Upper lobe of left lung (tissue), 6 donors: Measurements from ENCODE around the gene TREH. TPM values are rescaled to one million over a fixed set of nuclear protein-coding genes. Genes with fewer than 3 reads are reported as not detected.
"Not testable (repeated sequence)": the region's sequence is repeated elsewhere in the genome, so short reads cannot be mapped to it uniquely, and the experiment has no call there.

ENCODE experiments used
- ATAC-seq, 2 donors: fragments of 200-7000 bp; cut with Tn5 transposase; one replicate each; pipeline ENCODE4 v1.9.1; 2022; ENCODE audit warnings: mild to moderate bottlenecking in 2 of 2, moderate library complexity in 2 of 2; ENCODE audit not compliant: low FRiP score in 2 of 2
- DNase-seq, 2 donors: peaks; one replicate each; pipeline ENCODE4 v3.0.0-alpha.2; 2019 to 2020
- H3K27ac ChIP-seq, 4 donors: fragments of 200-600 bp; sonication (generic); one replicate each; pipeline ENCODE4 v1.5.1; 2016 to 2019
- H3K27me3 ChIP-seq, 4 donors: fragments of 200-600 bp; sonication (generic); one replicate each; pipeline ENCODE4 v1.5.1; 2017 to 2019
- H3K36me3 ChIP-seq, 4 donors: fragments of 200-600 bp; sonication (generic); one replicate each; pipeline ENCODE4 v1.5.1; 2016 to 2019
- H3K4me1 ChIP-seq, 4 donors: fragments of 200-600 bp; sonication (generic); one replicate each; pipeline ENCODE4 v1.5.1; 2018 to 2019
- H3K4me3 ChIP-seq, 4 donors: fragments of 200-600 bp; sonication (generic); one replicate each; pipeline ENCODE4 v1.5.1; 2017 to 2019; ENCODE audit warnings: mild to moderate bottlenecking in 2 of 4, moderate library complexity in 1 of 4
- H3K9me3 ChIP-seq, 4 donors: fragments of 200-600 bp; sonication (generic); one replicate each; pipeline ENCODE4 v1.5.1; 2018 to 2019
- EP300 ChIP-seq, 4 donors: sonication (generic); formaldehyde crosslinking; IDR thresholded peaks; one replicate each; pipeline ENCODE4 v1.5.1; 2017; ENCODE audit warnings: antibody characterized with exemption in 4 of 4, control low read depth in 2 of 4
- POLR2A ChIP-seq, 4 donors: fragments of 450-650 bp; IDR thresholded peaks; one replicate each; pipeline ENCODE4 v1.5.1; 2016 to 2017; ENCODE audit warnings: antibody characterized with exemption in 4 of 4, mild to moderate bottlenecking in 2 of 4
- POLR2AphosphoS5 ChIP-seq, 2 donors: sonication (generic); formaldehyde crosslinking; IDR thresholded peaks; one replicate each; pipeline ENCODE4 v1.5.1; 2017; ENCODE audit warnings: antibody characterized with exemption in 2 of 2
- WGBS, 2 donors: methylation state at CpG; one replicate each; pipeline ENCODE4 v1.1.5; 2017 to 2018; 5-methylcytosine and 5-hydroxymethylcytosine counted together
- total RNA-seq, 6 donors: library from RNA; depleted of rRNA in 4 of 6; stranded (reverse); fragments of >200 nt in 4 of 6; gene quantifications; one replicate each; pipeline versions ENCODE4 v1.1.0 to v1.2.1, GENCODE V29; 2016 to 2021
- TF ChIP-seq, protein P1 (sequence below), 6 experiments: fragments of 450-650 bp in 4 of 6; fragments of 200-600 bp in 2 of 6; sonication (generic) in 2 of 6; IDR thresholded peaks; one replicate each; pipeline ENCODE4 v1.5.1; 2016 to 2019; ENCODE audit warnings: antibody characterized with exemption in 6 of 6
- donor health status: DM: no; HTN: no; CAD: no; lungs with moderate emphysema.
- donor health status: DM: no; HTN: yes; CAD: no; lungs with severe emphysema.

Gene TREH, protein sequence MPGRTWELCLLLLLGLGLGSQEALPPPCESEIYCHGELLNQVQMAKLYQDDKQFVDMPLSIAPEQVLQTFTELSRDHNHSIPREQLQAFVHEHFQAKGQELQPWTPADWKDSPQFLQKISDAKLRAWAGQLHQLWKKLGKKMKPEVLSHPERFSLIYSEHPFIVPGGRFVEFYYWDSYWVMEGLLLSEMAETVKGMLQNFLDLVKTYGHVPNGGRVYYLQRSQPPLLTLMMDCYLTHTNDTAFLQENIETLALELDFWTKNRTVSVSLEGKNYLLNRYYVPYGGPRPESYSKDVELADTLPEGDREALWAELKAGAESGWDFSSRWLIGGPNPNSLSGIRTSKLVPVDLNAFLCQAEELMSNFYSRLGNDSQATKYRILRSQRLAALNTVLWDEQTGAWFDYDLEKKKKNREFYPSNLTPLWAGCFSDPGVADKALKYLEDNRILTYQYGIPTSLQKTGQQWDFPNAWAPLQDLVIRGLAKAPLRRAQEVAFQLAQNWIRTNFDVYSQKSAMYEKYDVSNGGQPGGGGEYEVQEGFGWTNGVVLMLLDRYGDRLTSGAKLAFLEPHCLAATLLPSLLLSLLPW
- 1 to 10 TPM in 1 of 6 donors, under 1 TPM in 2, not detected in 3; 0.17 to 1.0 (median 0.89) TPM for total RNA-seq

DNA sequence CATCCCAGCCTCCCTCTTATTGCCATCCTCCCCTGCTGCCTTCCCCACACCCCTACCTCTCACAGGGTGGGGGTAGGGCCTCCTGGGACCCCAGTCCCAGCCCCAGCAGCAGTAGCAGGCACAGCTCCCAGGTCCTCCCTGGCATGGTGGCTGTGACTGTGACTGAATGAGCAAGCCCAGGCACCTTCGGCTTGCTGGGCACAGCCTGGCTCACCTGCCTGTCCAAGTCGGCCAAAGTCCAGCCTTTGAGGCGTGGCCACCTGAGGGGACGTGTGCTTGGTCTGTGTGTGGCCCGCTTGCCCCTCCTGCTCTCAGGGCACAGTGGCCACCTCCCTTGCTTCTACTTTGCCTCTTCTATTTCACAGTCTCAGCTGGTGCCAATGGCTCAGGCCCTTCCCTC is at the start of gene TREH:
Gene TREH, minus strand, starts transcription at position 168 of the 400 bp plus-strand sequence. Its CDS starts 23 bp downstream, at position 145.
- H3K36me3 ChIP-seq, result no peaks in the 10 kb centered on the region
- WGBS, 2 donors, result 77 to 94% methylated on average over 3 to 5 of the region's 5 CpGs
- no peak within 1 kb of the TSS for H3K4me3 ChIP-seq
- no peak within 1 kb of the TSS for H3K27ac ChIP-seq
- ATAC-seq (peak; percentile 12 to 20), DNase-seq (no peak)
- no peaks in the 10 kb centered on the region for H3K4me1 ChIP-seq
- TF ChIP-seq, protein P1, sequence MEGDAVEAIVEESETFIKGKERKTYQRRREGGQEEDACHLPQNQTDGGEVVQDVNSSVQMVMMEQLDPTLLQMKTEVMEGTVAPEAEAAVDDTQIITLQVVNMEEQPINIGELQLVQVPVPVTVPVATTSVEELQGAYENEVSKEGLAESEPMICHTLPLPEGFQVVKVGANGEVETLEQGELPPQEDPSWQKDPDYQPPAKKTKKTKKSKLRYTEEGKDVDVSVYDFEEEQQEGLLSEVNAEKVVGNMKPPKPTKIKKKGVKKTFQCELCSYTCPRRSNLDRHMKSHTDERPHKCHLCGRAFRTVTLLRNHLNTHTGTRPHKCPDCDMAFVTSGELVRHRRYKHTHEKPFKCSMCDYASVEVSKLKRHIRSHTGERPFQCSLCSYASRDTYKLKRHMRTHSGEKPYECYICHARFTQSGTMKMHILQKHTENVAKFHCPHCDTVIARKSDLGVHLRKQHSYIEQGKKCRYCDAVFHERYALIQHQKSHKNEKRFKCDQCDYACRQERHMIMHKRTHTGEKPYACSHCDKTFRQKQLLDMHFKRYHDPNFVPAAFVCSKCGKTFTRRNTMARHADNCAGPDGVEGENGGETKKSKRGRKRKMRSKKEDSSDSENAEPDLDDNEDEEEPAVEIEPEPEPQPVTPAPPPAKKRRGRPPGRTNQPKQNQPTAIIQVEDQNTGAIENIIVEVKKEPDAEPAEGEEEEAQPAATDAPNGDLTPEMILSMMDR (IDR thresholded peaks at IDR 0.05), result no peak
- no peak for TF ChIP-seq EP300 (IDR thresholded peaks at IDR 0.05)
- no peak for TF ChIP-seq POLR2AphosphoS5 (IDR thresholded peaks at IDR 0.05)
- no peak for TF ChIP-seq POLR2A (IDR thresholded peaks at IDR 0.05)
- H3K27me3 ChIP-seq, result no peaks in the 10 kb centered on the region
- no peaks in the 10 kb centered on the region for H3K9me3 ChIP-seq

DNA sequence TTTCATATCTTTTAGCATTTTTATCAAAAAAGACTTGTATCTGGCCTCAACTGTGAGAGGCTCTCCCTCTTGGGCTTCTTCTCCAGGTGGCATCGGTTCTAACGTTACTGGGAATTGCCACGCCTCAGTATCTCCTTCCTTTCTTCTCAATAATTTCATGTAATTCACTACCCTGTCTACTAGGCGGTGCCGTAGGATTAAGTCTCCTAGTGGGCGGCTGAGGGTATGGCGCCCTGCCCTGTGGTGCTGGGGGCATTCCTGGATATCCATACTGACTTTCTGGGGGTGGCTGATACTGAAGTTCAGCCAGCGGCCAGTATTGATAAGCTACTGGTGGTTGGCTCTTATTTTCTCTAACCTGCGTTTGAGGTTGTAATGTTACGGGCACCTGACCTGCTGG is 48.7 kb upstream of the TREH start:
- H3K27me3 ChIP-seq, ATAC-seq, H3K9me3 ChIP-seq, DNase-seq, H3K27ac ChIP-seq, H3K4me1 ChIP-seq, H3K4me3 ChIP-seq, H3K36me3 ChIP-seq: not testable (repeated sequence)
- WGBS, 2 donors, result 84 to 88% methylated on average over 10 of the region's 10 CpGs

DNA sequence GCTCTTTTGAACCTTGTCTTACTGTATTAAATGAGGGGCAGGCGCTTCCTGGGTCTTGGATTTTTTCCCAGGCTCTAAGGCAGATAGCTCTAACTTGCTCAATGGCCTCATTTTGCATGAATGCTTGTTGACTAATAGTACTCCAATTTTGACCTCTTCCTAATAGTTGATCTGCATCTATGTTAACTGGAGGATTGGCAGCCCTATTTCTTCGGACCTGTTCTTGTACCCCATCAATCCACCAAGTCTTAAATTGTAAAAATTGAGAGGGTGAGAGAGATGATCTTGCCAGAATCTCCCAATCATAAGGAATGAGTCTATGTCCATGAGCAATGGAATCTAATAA is 48.2 kb upstream of the TREH start:
- ATAC-seq, H3K9me3 ChIP-seq, H3K4me1 ChIP-seq, H3K27me3 ChIP-seq, H3K27ac ChIP-seq, H3K4me3 ChIP-seq, DNase-seq, H3K36me3 ChIP-seq: not testable (repeated sequence)
- WGBS, 2 donors, result 43 to 69% methylated on average over 2 of the region's 2 CpGs

DNA sequence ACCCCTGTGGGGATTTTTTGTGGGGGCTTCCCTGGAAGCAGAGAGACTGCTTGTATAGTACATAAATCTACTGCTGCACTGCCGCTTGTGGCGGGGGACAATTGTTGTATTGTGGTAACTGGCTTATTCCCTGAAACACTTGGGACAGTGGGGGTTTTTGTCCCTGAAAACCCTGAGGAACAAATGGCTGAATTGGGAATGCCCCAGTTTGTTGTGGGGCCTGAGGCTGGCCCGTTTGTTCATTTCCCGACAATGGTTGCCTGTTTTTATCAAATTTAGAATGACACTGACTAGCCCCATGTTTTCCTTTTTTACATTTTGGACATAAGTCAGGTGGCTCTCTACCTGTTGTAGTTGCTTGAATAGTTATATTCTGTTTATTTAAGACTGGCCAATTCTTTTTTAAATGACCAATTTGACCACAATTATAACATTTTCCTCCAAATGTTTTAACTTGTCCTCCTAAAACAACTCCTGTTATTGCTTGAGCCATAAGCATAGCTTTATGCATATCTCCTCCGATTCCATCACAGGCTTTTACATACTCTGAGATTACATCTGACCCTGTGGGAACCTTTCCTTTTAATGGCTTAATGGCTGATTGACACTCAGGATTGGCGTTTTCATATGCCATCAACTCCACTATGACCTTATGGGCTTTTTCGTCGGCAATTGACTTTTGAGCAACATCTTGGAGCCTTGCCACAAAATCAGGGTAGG is 47.7 kb upstream of the TREH start:
- H3K36me3 ChIP-seq, H3K9me3 ChIP-seq, H3K27me3 ChIP-seq, H3K4me3 ChIP-seq, ATAC-seq, H3K27ac ChIP-seq, DNase-seq, H3K4me1 ChIP-seq: not testable (repeated sequence)
- 52 to 54% methylated on average over 6 of the region's 8 CpGs for WGBS, 2 donors

DNA sequence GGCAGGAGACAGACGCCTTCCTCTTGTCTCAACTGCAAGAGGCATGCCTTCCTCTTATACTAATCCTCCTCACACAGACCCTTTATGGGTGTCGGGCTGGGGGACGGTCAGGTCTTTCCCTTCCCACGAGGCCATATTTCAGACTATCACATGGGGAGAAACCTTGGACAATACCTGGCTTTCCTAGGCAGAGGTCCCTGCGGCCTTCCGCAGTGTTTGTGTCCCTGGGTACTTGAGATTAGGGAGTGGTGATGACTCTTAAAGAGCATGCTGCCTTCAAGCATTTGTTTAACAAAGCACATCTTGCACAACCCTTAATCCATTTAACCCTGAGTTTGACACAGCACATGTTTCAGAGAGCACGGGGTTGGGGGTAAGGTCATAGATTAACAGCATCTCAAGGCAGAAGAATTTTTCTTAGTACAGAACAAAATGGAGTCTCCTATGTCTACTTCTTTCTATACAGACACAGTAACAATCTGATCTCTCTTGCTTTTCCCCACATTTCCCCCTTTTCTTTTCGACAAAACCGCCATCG is 42.1 kb upstream of the TREH start:
- ATAC-seq, DNase-seq: not testable (repeated sequence)
- 82 to 83% methylated on average over 3 to 4 of the region's 10 CpGs for WGBS, 2 donors

DNA sequence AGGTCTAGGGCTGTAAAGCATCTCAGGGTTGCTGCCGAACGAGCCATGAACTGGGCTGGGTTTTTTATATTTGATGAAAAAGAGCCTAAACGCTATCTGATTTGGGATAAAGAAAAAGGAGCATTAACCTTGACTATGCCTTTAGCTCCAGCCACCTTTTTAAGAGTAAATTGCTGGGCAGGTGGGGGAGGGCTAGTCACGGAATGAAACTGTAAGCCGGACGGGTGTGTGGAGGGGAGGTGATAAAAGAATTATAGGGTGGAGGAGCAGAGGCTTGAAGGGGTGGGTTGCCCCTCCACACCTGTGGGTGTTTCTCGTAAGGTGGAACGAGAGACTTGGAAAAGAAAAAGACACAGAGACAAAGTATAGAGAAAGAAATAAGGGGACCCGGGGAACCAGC is 41.3 kb upstream of the TREH start:
- peak overlapping the region in 2 of 4 donors; percentile 51 to 61 for H3K27ac ChIP-seq
- not testable (repeated sequence) for H3K9me3 ChIP-seq

More for the DNA sequence above, 42.1 kb upstream of the TREH start:
- not testable (repeated sequence) for H3K4me3 ChIP-seq, H3K9me3 ChIP-seq, H3K36me3 ChIP-seq, H3K27me3 ChIP-seq, H3K4me1 ChIP-seq, H3K27ac ChIP-seq
- TF ChIP-seq POLR2AphosphoS5 (IDR thresholded peaks at IDR 0.05), result peak in 1 of 2 donors; percentile 20

DNA sequence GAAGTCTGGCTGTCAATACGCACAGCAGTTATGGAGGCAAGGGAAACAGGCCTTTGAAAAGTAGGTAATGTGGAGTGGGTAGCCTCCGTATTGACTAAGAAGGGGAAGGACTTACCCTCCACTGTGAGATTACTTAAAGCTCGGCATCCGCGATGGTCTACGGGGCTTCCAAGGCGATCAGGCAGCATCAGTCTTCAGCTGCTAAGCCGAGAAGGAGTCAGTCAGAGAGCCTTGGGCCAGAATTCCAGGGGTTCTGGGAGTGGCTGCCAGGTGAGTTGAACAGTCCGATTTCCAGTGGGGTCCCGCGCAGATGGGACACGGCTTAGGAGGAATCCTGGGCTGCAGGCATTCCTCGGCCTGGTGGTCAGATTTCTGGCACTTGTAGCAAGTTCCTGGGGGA is 40.6 kb upstream of the TREH start:
- Histone ChIP-seq H3K4me3 (peak overlapping the region in 3 of 4 donors; percentile 29 to 34 (median 31)), H3K27ac (peak overlapping the region in 3 of 4 donors; percentile 51 to 63 (median 61))
- ATAC-seq, H3K27me3 ChIP-seq, DNase-seq, H3K9me3 ChIP-seq, H3K4me1 ChIP-seq, H3K36me3 ChIP-seq: not testable (repeated sequence)
- 48 to 56% methylated on average over 2 to 13 of the region's 13 CpGs for WGBS, 2 donors

More for the DNA sequence above, 41.3 kb upstream of the TREH start:
- not testable (repeated sequence) for H3K4me1 ChIP-seq, DNase-seq, H3K27me3 ChIP-seq, ATAC-seq, H3K36me3 ChIP-seq
- 40 to 47% methylated on average over 8 of the region's 9 CpGs for WGBS, 2 donors
- peak overlapping the region in 3 of 4 donors; percentile 29 to 34 (median 31) for H3K4me3 ChIP-seq

DNA sequence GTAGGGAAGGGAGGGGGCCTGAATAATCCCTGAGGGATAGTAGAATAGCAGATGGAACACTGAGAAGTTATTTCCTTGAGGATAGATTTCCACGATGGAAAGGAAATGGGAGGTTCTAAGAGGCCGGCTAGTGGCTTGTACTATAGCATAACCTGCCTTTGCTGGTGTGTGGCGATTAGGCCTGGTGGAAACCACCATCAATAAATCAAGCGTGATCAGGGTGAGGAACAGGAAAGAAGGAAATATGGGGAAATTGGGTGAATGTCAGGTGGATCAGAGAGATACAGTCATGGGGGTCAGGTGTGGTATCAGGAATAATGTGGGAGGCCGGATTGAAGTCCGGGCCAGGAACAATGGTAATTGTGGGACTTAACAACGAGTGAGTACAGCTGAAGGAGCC is 39.1 kb upstream of the TREH start:
- WGBS, 2 donors, result 58 to 62% methylated on average over 7 of the region's 7 CpGs
- ATAC-seq, H3K4me3 ChIP-seq, H3K9me3 ChIP-seq, H3K4me1 ChIP-seq, H3K36me3 ChIP-seq, H3K27me3 ChIP-seq, DNase-seq: not testable (repeated sequence)
- peak overlapping the region in 3 of 4 donors; percentile 35 to 67 (median 46) for H3K27ac ChIP-seq

DNA sequence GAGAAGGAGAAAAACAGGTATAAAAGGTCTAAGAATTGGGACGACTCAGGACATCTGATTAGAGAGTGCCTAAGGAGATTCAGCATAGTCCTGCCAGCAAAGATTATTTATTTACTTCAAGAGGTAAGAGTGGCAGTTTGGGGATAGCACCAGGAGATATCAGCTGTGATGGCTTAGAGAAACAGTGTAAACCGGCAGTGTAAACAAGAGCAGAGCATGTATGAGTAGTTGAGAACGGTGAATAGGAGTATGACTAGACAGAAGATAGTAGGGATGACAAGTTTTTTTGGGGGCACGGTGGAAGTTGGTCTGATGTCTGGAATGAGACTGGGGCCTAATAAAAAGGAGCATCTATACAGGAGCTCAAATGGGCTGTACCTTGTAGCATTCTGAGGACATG is 38.3 kb upstream of the TREH start:
- peak overlapping the region in 2 of 4 donors; percentile 35 to 67 for H3K27ac ChIP-seq
- H3K4me3 ChIP-seq, H3K36me3 ChIP-seq, DNase-seq, H3K27me3 ChIP-seq, H3K9me3 ChIP-seq, ATAC-seq, H3K4me1 ChIP-seq: not testable (repeated sequence)
- 56 to 68% methylated on average over 3 to 4 of the region's 4 CpGs for WGBS, 2 donors

DNA sequence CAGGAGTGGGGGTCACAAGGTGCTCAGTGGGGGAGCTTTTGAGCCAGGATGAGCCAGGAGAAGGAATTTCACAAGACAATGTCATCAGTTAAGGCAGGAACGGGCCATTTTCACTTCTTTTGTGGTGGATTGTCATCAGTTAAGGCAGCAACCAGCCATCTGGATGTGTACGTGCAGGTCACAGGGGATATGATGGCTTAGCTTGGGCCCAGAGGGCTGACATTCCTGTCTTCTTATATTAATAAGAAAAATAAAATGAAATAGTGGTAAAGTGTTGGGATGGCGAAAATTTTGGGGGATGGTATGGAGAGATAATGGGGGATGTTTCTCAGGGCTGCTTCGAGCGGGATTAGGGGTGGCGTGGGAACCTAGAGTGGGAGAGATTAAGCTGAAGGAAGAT is 37.8 kb upstream of the TREH start:
- not testable (repeated sequence) for H3K9me3 ChIP-seq, H3K4me1 ChIP-seq, H3K4me3 ChIP-seq, DNase-seq, ATAC-seq, H3K27ac ChIP-seq, H3K36me3 ChIP-seq, H3K27me3 ChIP-seq
- 85 to 90% methylated on average over 5 to 6 of the region's 6 CpGs for WGBS, 2 donors
